OCI-LY1 (cell line): Measurements from ENCODE around the gene LDLR.
A peak's percentile ranks its signal among the peaks of the same experiment; 100 is the strongest.

Source experiments
- H2AFZ ChIP-seq: fragments of 200-600 bp; sonication (generic), shearing (Covaris generic); 2 replicates; pipeline ENCODE4 v1.6.0; 2014; ENCODE audit warnings: antibody characterized with exemption, mild to moderate bottlenecking, low read length
- H3F3A ChIP-seq: fragments of 200-600 bp; sonication (generic), shearing (Covaris generic); 2 replicates; pipeline ENCODE4 v1.6.0; 2014; ENCODE audit warnings: mild to moderate bottlenecking, antibody characterized with exemption, low read length, moderate library complexity; ENCODE audit not compliant: insufficient read depth
- H3K27ac ChIP-seq: fragments of 200-600 bp; sonication (generic); 2 replicates; pipeline ENCODE4 v1.5.1; 2014; ENCODE audit warnings: low read length, mixed run types, mild to moderate bottlenecking, low read depth; ENCODE audit not compliant: poor library complexity, severe bottlenecking
- H3K27me3 ChIP-seq: fragments of 200-600 bp; sonication (generic); 2 replicates; pipeline ENCODE4 v1.6.0; 2014; ENCODE audit warnings: antibody characterized with exemption, mild to moderate bottlenecking, low read length, moderate library complexity; ENCODE audit not compliant: insufficient read depth
- H3K36me3 ChIP-seq: fragments of 200-600 bp; sonication (generic); 2 replicates; pipeline ENCODE4 v1.6.1; 2014; ENCODE audit warnings: mild to moderate bottlenecking, antibody characterized with exemption, low read length, moderate library complexity, mixed read lengths; ENCODE audit not compliant: insufficient read depth
- H3K4me1 ChIP-seq: fragments of 200-600 bp; sonication (generic); 2 replicates; pipeline ENCODE4 v1.5.1; 2014; ENCODE audit warnings: mild to moderate bottlenecking, low read length, moderate library complexity; ENCODE audit not compliant: insufficient read depth, severe bottlenecking
- H3K4me2 ChIP-seq: fragments of 200-600 bp; sonication (generic), shearing (Covaris generic); 2 replicates; pipeline ENCODE4 v1.6.1; 2014; ENCODE audit warnings: low read length
- H3K4me3 ChIP-seq: fragments of 200-600 bp; sonication (generic); 2 replicates; pipeline ENCODE4 v1.5.1; 2014; ENCODE audit warnings: low read length, low read depth, mild to moderate bottlenecking, mixed read lengths; ENCODE audit not compliant: poor library complexity, severe bottlenecking
- H3K79me2 ChIP-seq: fragments of 200-600 bp; shearing (Covaris generic); 2 replicates; pipeline ENCODE4 v1.6.1; 2016; ENCODE audit warnings: mixed run types, low read length, mixed read lengths; ENCODE audit not compliant: insufficient read depth
- H3K9ac ChIP-seq: fragments of 200-600 bp; sonication (generic), shearing (Covaris generic); 2 replicates; pipeline ENCODE4 v1.6.1; 2014; ENCODE audit warnings: mild to moderate bottlenecking, low read length, mixed read lengths
- H3K9me2 ChIP-seq: fragments of 200-600 bp; sonication (generic), shearing (Covaris generic); 2 replicates; pipeline ENCODE4 v1.6.1; 2014; ENCODE audit warnings: low read depth, mild to moderate bottlenecking, low read length, mixed read lengths
- H3K9me3 ChIP-seq: fragments of 200-600 bp; shearing (Covaris generic); 2 replicates; pipeline ENCODE4 v1.6.1; 2014; ENCODE audit warnings: low read length, mixed read lengths
- H4K20me1 ChIP-seq: fragments of 200-600 bp; sonication (generic), shearing (Covaris generic); 2 replicates; pipeline ENCODE4 v1.6.0; 2016; ENCODE audit warnings: mild to moderate bottlenecking, low read length; ENCODE audit not compliant: insufficient read depth
- CTCF ChIP-seq: fragments of 200-600 bp; sonication (generic), shearing (Covaris generic); IDR thresholded peaks from 2 replicates; pipeline ENCODE4 v1.5.1; 2017; ENCODE audit warnings: mild to moderate bottlenecking, antibody characterized with exemption, low read length, moderate library complexity, mixed read lengths
- EZH2 ChIP-seq: fragments of 200-600 bp; sonication (generic), shearing (Covaris generic); IDR thresholded peaks from 2 replicates; pipeline ENCODE4 v1.8.0; 2017; ENCODE audit warnings: borderline replicate concordance, mixed run types, mild to moderate bottlenecking, antibody characterized with exemption, low read length, moderate library complexity, mixed read lengths

LDLR gene

GRCh38 chr19:11044431-11044830 is 44.8 kb upstream of the LDLR start:
- H3K27ac ChIP-seq: no peak overlapping the region
- H3K4me1 ChIP-seq: peaks cover 43% of the 10 kb centered on the region
- no peaks in the 10 kb centered on the region for H3K27me3 ChIP-seq
- no peak overlapping the region for H3K9ac ChIP-seq
- no peak overlapping the region for H2AFZ ChIP-seq
- peaks cover 72% of the 10 kb centered on the region for H3K36me3 ChIP-seq
- no peaks in the 10 kb centered on the region for H3K9me2 ChIP-seq
- no peaks in the 10 kb centered on the region for H4K20me1 ChIP-seq
- no peak for TF ChIP-seq EZH2
- no peak for TF ChIP-seq CTCF
- no peak overlapping the region for H3K4me2 ChIP-seq
- no peaks in the 10 kb centered on the region for H3K79me2 ChIP-seq
- H3F3A ChIP-seq: peaks cover 16% of the 10 kb centered on the region; the same call in 1 of the 2 replicates
- no peak overlapping the region for H3K4me3 ChIP-seq
- no peaks in the 10 kb centered on the region for H3K9me3 ChIP-seq

GRCh38 chr19:11045536-11045935 is 43.7 kb upstream of the LDLR start:
- H2AFZ ChIP-seq: no peak overlapping the region
- H3K4me3 ChIP-seq: no peak overlapping the region
- H3K79me2 ChIP-seq: no peaks in the 10 kb centered on the region
- peaks cover 16% of the 10 kb centered on the region; the same call in 1 of the 2 replicates for H3F3A ChIP-seq
- no peaks in the 10 kb centered on the region for H4K20me1 ChIP-seq
- peaks cover 72% of the 10 kb centered on the region for H3K36me3 ChIP-seq
- H3K27me3 ChIP-seq: no peaks in the 10 kb centered on the region
- no peak overlapping the region for H3K4me2 ChIP-seq
- TF ChIP-seq EZH2 (no peak), CTCF (no peak)
- peak overlapping the region; percentile 98 for H3K27ac ChIP-seq
- H3K4me1 ChIP-seq: peaks cover 54% of the 10 kb centered on the region
- no peaks in the 10 kb centered on the region for H3K9me3 ChIP-seq
- H3K9me2 ChIP-seq: no peaks in the 10 kb centered on the region
- no peak overlapping the region for H3K9ac ChIP-seq

GRCh38 chr19:11046605-11047354 is 42.5 kb upstream of the LDLR start:
- H3K36me3 ChIP-seq: peaks cover 68% of the 10 kb centered on the region
- no peaks in the 10 kb centered on the region for H3K9me3 ChIP-seq
- no peaks in the 10 kb centered on the region for H4K20me1 ChIP-seq
- H3K27me3 ChIP-seq: no peaks in the 10 kb centered on the region
- H3K4me3 ChIP-seq: no peak overlapping the region
- H3K79me2 ChIP-seq: no peaks in the 10 kb centered on the region
- peaks cover 66% of the 10 kb centered on the region for H3K4me1 ChIP-seq
- no peaks in the 10 kb centered on the region for H3K9me2 ChIP-seq
- peaks cover 16% of the 10 kb centered on the region; the same call in 1 of the 2 replicates for H3F3A ChIP-seq
- TF ChIP-seq CTCF (no peak), EZH2 (no peak)
- no peak overlapping the region for H2AFZ ChIP-seq
- H3K4me2 ChIP-seq: peak overlapping the region; percentile 52; the same call in 1 of the 2 replicates
- peak overlapping the region; percentile 98 for H3K27ac ChIP-seq
- H3K9ac ChIP-seq: peak overlapping the region; percentile 34; the same call in 1 of the 2 replicates
